DMS153 treated with DMSO at 0.1 percent for 48 hours (cell line): ENCODE measurements around the gene AP1S3.
"Not testable (repeated sequence)": the region's sequence is repeated elsewhere in the genome, so short reads cannot be mapped to it uniquely, and the experiment has no call there.

ENCODE experiments used
- DNase-seq: peaks from one replicate; lab custom pipeline; 2025; ENCODE audit not compliant: unreplicated experiment; lab: John Stamatoyannopoulos, UW

Gene AP1S3

GRCh38 chr2:223805008-223805407 is 32.4 kb downstream of the AP1S3 start:
- DNase-seq, result no peak

- no peak for DNase-seq
Observed at GRCh38 chr2:223801736-223802135, 35.6 kb downstream of the AP1S3 start.

GRCh38 chr2:223800908-223801307 is 36.5 kb downstream of the AP1S3 start:
- DNase-seq, result no peak

- peak; percentile 48 for DNase-seq
Observed at GRCh38 chr2:223797811-223798721, 39.3 kb downstream of the AP1S3 start.

- DNase-seq, result no peak
Observed at GRCh38 chr2:223797037-223797436, 40.3 kb downstream of the AP1S3 start.

GRCh38 chr2:223789423-223789822 is 48.0 kb downstream of the AP1S3 start:
- DNase-seq, result no peak

GRCh38 chr2:223788826-223789225 is 48.6 kb downstream of the AP1S3 start:
- DNase-seq, result no peak

GRCh38 chr2:223788106-223788505 is 49.3 kb downstream of the AP1S3 start:
- DNase-seq, result not testable (repeated sequence)

GRCh38 chr2:223787358-223787757 is 50.0 kb downstream of the AP1S3 start:
- no peak for DNase-seq

- no peak for DNase-seq
Observed at GRCh38 chr2:223786943-223787342, 50.4 kb downstream of the AP1S3 start.

GRCh38 chr2:223786236-223786635 is 51.1 kb downstream of the AP1S3 start:
- no peak for DNase-seq

- DNase-seq, result no peak
Observed at GRCh38 chr2:223784221-223784772, 53.1 kb downstream of the AP1S3 start.

GRCh38 chr2:223782629-223783028 is 54.8 kb downstream of the AP1S3 start:
- DNase-seq, result no peak

- DNase-seq, result no peak
Observed at GRCh38 chr2:223781560-223781959, 55.8 kb downstream of the AP1S3 start.

- no peak for DNase-seq
Observed at GRCh38 chr2:223779877-223780276, 57.5 kb downstream of the AP1S3 start.

- no peak for DNase-seq
Observed at GRCh38 chr2:223774193-223774592, 63.2 kb downstream of the AP1S3 start.

GRCh38 chr2:223772363-223772762 is 65.0 kb downstream of the AP1S3 start:
- no peak for DNase-seq

- no peak for DNase-seq
Observed at GRCh38 chr2:223771475-223771874, 65.9 kb downstream of the AP1S3 start.

- no peak for DNase-seq
Observed at GRCh38 chr2:223768179-223768578, 69.2 kb downstream of the AP1S3 start.

- DNase-seq, result no peak
Observed at GRCh38 chr2:223767341-223767740, 70.0 kb downstream of the AP1S3 start.

- DNase-seq, result no peak
Observed at GRCh38 chr2:223765221-223765785, 72.1 kb downstream of the AP1S3 start.

GRCh38 chr2:223764796-223765195 is 72.6 kb downstream of the AP1S3 start:
- no peak for DNase-seq
